ENCODE results near the gene ANKDD1B. TPM values are rescaled to one million over a fixed set of nuclear protein-coding genes. Genes with fewer than 3 reads are reported as not detected.

The ANKDD1B gene
- polyA plus RNA-seq, 1 of the 3 experiments (the other 2 are of a cell fraction): 0.12 TPM

GRCh38 chr5:75671506-75671905 lies 60.3 kb downstream of the ANKDD1B start:
- WGBS (ENCODE audit: low lambda C conversion rate): 61% methylated on average over 2 of the region's 2 CpGs
- no peak for DNase-seq
- Histone ChIP-seq H3K9me3 (no peaks in the 10 kb centered on the region), H3K27me3 (ENCODE audit: insufficient read depth) (no peaks in the 10 kb centered on the region), H3K9ac (no peak overlapping the region), H3K79me2 (ENCODE audit: insufficient read depth) (no peaks in the 10 kb centered on the region), H3K4me3 (ENCODE audit: low read depth in 2 of 2, low read length in 1 of 2) (no peak overlapping the region), H2AFZ (ENCODE audit: low read depth) (no peak overlapping the region), H3K9me2 (no peaks in the 10 kb centered on the region), H3K4me2 (no peak overlapping the region), H4K20me1 (ENCODE audit: insufficient read depth) (no peaks in the 10 kb centered on the region), H3K4me1 (ENCODE audit: control insufficient read depth in 1 of 2, insufficient read depth in 2 of 2, low read depth in 1 of 2, low read length in 1 of 2) (peaks cover 0 to 41% of the 10 kb centered on the region in 2 experiments; a peak in 2 of 4 replicates), H3K36me3 (replicated peaks in 1 of 2; ENCODE audit: control insufficient read depth in 1 of 2, insufficient read depth in 2 of 2, low read length in 1 of 2) (peaks cover 11 to 15% of the 10 kb centered on the region in 2 experiments), H3F3A (replicated peaks; ENCODE audit: insufficient read depth) (no peaks in the 10 kb centered on the region), H3K27ac (ENCODE audit: low read depth in 2 of 2, low read length in 1 of 2) (no peak overlapping the region)
- POLR2A ChIA-PET: no interaction called here
- CTCF ChIA-PET: no interaction called here
- TF ChIP-seq FOXM1 (IDR thresholded peaks at IDR 0.05; ENCODE audit: low read depth) (no peak), SMC3 (IDR thresholded peaks at IDR 0.05; ENCODE audit: low read depth, low read length) (no peak), ELF1 (IDR thresholded peaks at IDR 0.05) (no peak), GABPA (IDR thresholded peaks at IDR 0.05; ENCODE audit: low read depth) (no peak), USF2 (IDR thresholded peaks at IDR 0.05; ENCODE audit: borderline replicate concordance, low read depth, low read length) (no peak), NFIC (IDR thresholded peaks at IDR 0.05; ENCODE audit: borderline replicate concordance) (no peak)

GRCh38 chr5:75672616-75673015 lies 61.4 kb downstream of the ANKDD1B start:
- Histone ChIP-seq H3K4me2 (no peak overlapping the region), H3K9ac (no peak overlapping the region), H3K9me3 (no peaks in the 10 kb centered on the region), H3K9me2 (no peaks in the 10 kb centered on the region), H3K4me3 (ENCODE audit: low read depth in 2 of 2, low read length in 1 of 2) (no peak overlapping the region), H2AFZ (ENCODE audit: low read depth) (no peak overlapping the region), H3K27ac (ENCODE audit: low read depth in 2 of 2, low read length in 1 of 2) (no peak overlapping the region), H3F3A (replicated peaks; ENCODE audit: insufficient read depth) (no peaks in the 10 kb centered on the region), H3K27me3 (ENCODE audit: insufficient read depth) (no peaks in the 10 kb centered on the region), H4K20me1 (ENCODE audit: insufficient read depth) (no peaks in the 10 kb centered on the region), H3K4me1 (ENCODE audit: control insufficient read depth in 1 of 2, insufficient read depth in 2 of 2, low read depth in 1 of 2, low read length in 1 of 2) (peaks cover 0 to 33% of the 10 kb centered on the region in 2 experiments; a peak in 2 of 4 replicates), H3K79me2 (ENCODE audit: insufficient read depth) (no peaks in the 10 kb centered on the region), H3K36me3 (replicated peaks in 1 of 2; ENCODE audit: control insufficient read depth in 1 of 2, insufficient read depth in 2 of 2, low read length in 1 of 2) (peaks cover 11 to 15% of the 10 kb centered on the region in 2 experiments)
- POLR2A ChIA-PET: no interaction called here
- no peak for DNase-seq
- TF ChIP-seq SMC3 (IDR thresholded peaks at IDR 0.05; ENCODE audit: low read depth, low read length) (no peak), POLR2AphosphoS5 (IDR thresholded peaks at IDR 0.05; ENCODE audit: low read depth, low read length) (no peak), EZH2phosphoT487 (IDR thresholded peaks at IDR 0.05; ENCODE audit: borderline replicate concordance, low read depth) (no peak), TAF1 (IDR thresholded peaks at IDR 0.05; ENCODE audit: borderline replicate concordance, low read depth, low read length) (no peak), JUND (IDR thresholded peaks at IDR 0.05) (no peak)
- whole genome bisulfite sequencing (ENCODE audit: low lambda C conversion rate): 98% methylated on average over 3 of the region's 3 CpGs
- CTCF ChIA-PET: no interaction called here

- peak; percentile 56 for DNase-seq
- H3K4me3 ChIP-seq (ENCODE audit: low read depth in 2 of 2, low read length in 1 of 2): no peak overlapping the region
- H3K9ac ChIP-seq: no peak overlapping the region
- no peaks in the 10 kb centered on the region for H4K20me1 ChIP-seq (ENCODE audit: insufficient read depth)
- H3K79me2 ChIP-seq (ENCODE audit: insufficient read depth): no peaks in the 10 kb centered on the region
- peaks cover 11 to 15% of the 10 kb centered on the region in 2 experiments for H3K36me3 ChIP-seq (replicated peaks in 1 of 2; ENCODE audit: control insufficient read depth in 1 of 2, insufficient read depth in 2 of 2, low read length in 1 of 2)
- H3K9me2 ChIP-seq: no peaks in the 10 kb centered on the region
- H3K27ac ChIP-seq (ENCODE audit: low read depth in 2 of 2, low read length in 1 of 2): peak overlapping the region in 1 of 2 experiments; percentile 89; a peak in 2 of 4 replicates
- ChIA-PET CTCF (interaction anchor here (1.0 to 2.4 kb wide), 3 partner anchors 11 to 439 kb away, joined by 3 to 6 read pairs (median 3); partner anchors contain the start of gene ANKRD31), POLR2A (no interaction called here)
- no peak overlapping the region for H2AFZ ChIP-seq (ENCODE audit: low read depth)
- no peaks in the 10 kb centered on the region for H3F3A ChIP-seq (replicated peaks; ENCODE audit: insufficient read depth)
- H3K4me1 ChIP-seq (ENCODE audit: control insufficient read depth in 1 of 2, insufficient read depth in 2 of 2, low read depth in 1 of 2, low read length in 1 of 2): peaks cover 2 to 25% of the 10 kb centered on the region in 2 experiments; a peak in 3 of 4 replicates
- no peaks in the 10 kb centered on the region for H3K9me3 ChIP-seq
- 60% methylated on average over 1 of the region's 1 CpG for WGBS (ENCODE audit: low lambda C conversion rate)
- no peak overlapping the region for H3K4me2 ChIP-seq
- TF ChIP-seq FOSL2 (IDR thresholded peaks at IDR 0.05; ENCODE audit: borderline replicate concordance, low read depth) (no peak), FOXJ3 (CRISPR knock-in tag; IDR thresholded peaks at IDR 0.05) (peak; percentile 84), RAD21 (IDR thresholded peaks at IDR 0.05; ENCODE audit: low read length) (peak; percentile 46), MEF2A (IDR thresholded peaks at IDR 0.05; ENCODE audit: borderline replicate concordance, low read depth) (no peak), FOXM1 (IDR thresholded peaks at IDR 0.05; ENCODE audit: low read depth) (no peak), RCOR1 (IDR thresholded peaks at IDR 0.05; ENCODE audit: low read length) (peak; percentile 77), RFX5 (IDR thresholded peaks at IDR 0.05; ENCODE audit: low read length) (no peak), USF1 (IDR thresholded peaks at IDR 0.05; ENCODE audit: borderline replicate concordance, low read depth) (no peak), TCF12 (IDR thresholded peaks at IDR 0.05) (no peak), GATA2 (CRISPR knock-in tag; IDR thresholded peaks at IDR 0.05) (peak; percentile 99), CHD2 (IDR thresholded peaks at IDR 0.05; ENCODE audit: low read length, partially characterized antibody) (peak; percentile 68), EP300 (IDR thresholded peaks at IDR 0.05; ENCODE audit: borderline replicate concordance in 1 of 2, low read depth in 1 of 2, low read length in 1 of 2) (peak in 1 of 2 experiments; percentile 63; a peak in 2 of 4 replicates)
- H3K27me3 ChIP-seq (ENCODE audit: insufficient read depth): no peaks in the 10 kb centered on the region
Observed at GRCh38 chr5:75675783-75676182, 64.5 kb downstream of the ANKDD1B start.

Data from SK-N-SH (cell line).